Lung (tissue), 12 donors: Measurements from ENCODE around the gene SLC7A8. TPM values are rescaled to one million over a fixed set of nuclear protein-coding genes. Genes with fewer than 3 reads are reported as not detected.
"Not testable (repeated sequence)": the region's sequence is repeated elsewhere in the genome, so short reads cannot be mapped to it uniquely, and the experiment has no call there.

Experiments used
- ATAC-seq: fragments of 200-7000 bp; cut with Tn5 transposase; one replicate; pipeline ENCODE4 v1.9.1; 2020; ENCODE audit warnings: moderate number of reproducible peaks; ENCODE audit not compliant: insufficient read depth, low FRiP score
- DNase-seq, 3 donors: peaks; one replicate each; pipeline ENCODE4 v3.0.0-alpha.2; 2013 to 2017
- H3K27ac ChIP-seq, 2 donors: one replicate each; pipeline ENCODE4 v1.5.1; 2013; ENCODE audit warnings: mild to moderate bottlenecking in 2 of 2, moderate library complexity in 2 of 2, control low read depth in 1 of 2, inconsistent platforms in 1 of 2, low read depth in 1 of 2, low read length in 1 of 2
- H3K27me3 ChIP-seq, 3 donors: one replicate each; pipeline ENCODE4 v1.5.1; 2013; ENCODE audit warnings: low read length in 2 of 3; ENCODE audit not compliant: control insufficient read depth in 3 of 3, insufficient read depth in 3 of 3
- H3K36me3 ChIP-seq, 4 donors: one replicate each; pipeline ENCODE4 v1.5.1; 2013; ENCODE audit warnings: low read length in 4 of 4, mild to moderate bottlenecking in 1 of 4, moderate library complexity in 1 of 4; ENCODE audit not compliant: control insufficient read depth in 4 of 4, insufficient read depth in 4 of 4
- H3K4me1 ChIP-seq, 5 donors: one replicate each; pipeline ENCODE4 v1.5.1; 2013; ENCODE audit warnings: low read length in 5 of 5, mild to moderate bottlenecking in 2 of 5, moderate library complexity in 1 of 5; ENCODE audit not compliant: control insufficient read depth in 5 of 5, insufficient read depth in 5 of 5
- H3K4me3 ChIP-seq: one replicate; pipeline ENCODE4 v1.5.1; 2013; ENCODE audit warnings: mild to moderate bottlenecking, control low read depth, moderate library complexity
- H3K9ac ChIP-seq, 2 donors: one replicate each; pipeline ENCODE4 v1.5.1; 2013; ENCODE audit warnings: low read length in 2 of 2, control low read depth in 1 of 2; ENCODE audit not compliant: insufficient read depth in 1 of 2
- H3K9me3 ChIP-seq, 4 donors: one replicate each; pipeline ENCODE4 v1.5.1; 2013; ENCODE audit warnings: low read length in 3 of 4, mild to moderate bottlenecking in 1 of 4, moderate library complexity in 1 of 4; ENCODE audit not compliant: control insufficient read depth in 4 of 4, insufficient read depth in 3 of 4
- CTCF ChIP-seq: IDR thresholded peaks from 2 replicates; pipeline ENCODE4 v1.5.1; 2012; ENCODE audit warnings: mild to moderate bottlenecking; ENCODE audit errors: control extremely low read depth, extremely low read depth
- WGBS, 2 donors: extraction: QIAGEN DNeasy Blood & Tissue Kit; methylation state at CpG; one replicate each; pipeline ENCODE4 v1.1.7; 2013; 5-methylcytosine and 5-hydroxymethylcytosine counted together
- polyA plus RNA-seq, 2 donors: library from polyadenylated mRNA; stranded (reverse); fragments of 200-250 nt; gene quantifications; one replicate each; pipeline ENCODE4 v1.2.1, GENCODE V29; 2013
- total RNA-seq, 2 donors: library from RNA; depleted of rRNA in 1 of 2; stranded (reverse); fragments of >200 nt in 1 of 2; gene quantifications; one replicate each; pipeline ENCODE4 v1.2.1, GENCODE V29; 2014 to 2021
- donor health status: control.
- donor health status: control.
- donor health status: Bipolar disorder and iron deficiency.
- donor health status: healthy.
- donor health status: DM: yes; HTN: yes; CAD: no.

The SLC7A8 gene
- total and polyA plus RNA-seq, 4 donors, result 28.1 to 74.0 (median 41.9) TPM

DNA sequence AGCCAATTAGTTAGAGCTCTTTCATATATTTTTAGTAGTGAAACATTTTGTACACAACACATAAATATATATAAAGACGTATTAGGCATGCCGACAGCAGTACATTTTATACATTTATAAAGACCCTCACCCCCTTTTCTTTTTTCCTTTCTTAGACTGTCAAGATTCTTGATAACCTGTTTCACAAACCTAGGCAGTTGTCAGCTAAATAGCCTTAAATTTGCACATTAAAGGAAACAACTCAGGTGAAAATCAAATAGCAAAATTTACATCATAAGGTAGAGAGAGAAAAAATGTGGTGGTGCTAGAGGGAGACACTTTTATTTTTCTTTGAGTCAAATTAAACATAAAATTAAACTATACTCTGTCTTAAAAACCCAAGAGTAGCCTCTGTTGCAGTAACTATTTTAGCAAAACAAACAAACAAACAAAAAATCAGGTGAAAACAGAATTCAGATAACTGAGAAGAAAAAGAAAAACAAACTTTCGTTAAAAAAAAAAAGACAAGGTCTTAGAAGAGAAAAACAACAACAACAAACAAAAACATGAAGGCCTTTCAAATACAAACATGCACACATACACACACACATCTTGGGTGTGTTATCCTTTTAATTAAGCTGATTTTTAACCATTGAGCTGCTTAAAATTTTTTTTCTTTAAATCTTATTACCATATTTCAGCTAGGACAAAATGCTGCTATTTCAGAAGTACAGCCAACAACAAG is 23.1 kb upstream of the SLC7A8 start:
- 78 to 95% methylated on average over 3 of the region's 3 CpGs for WGBS, 2 donors
- ATAC-seq (no peak), DNase-seq (no peak)
- no peak overlapping the region for H3K4me3 ChIP-seq
- no peak overlapping the region for H3K9ac ChIP-seq
- no peaks in the 10 kb centered on the region for H3K9me3 ChIP-seq
- no peaks in the 10 kb centered on the region for H3K36me3 ChIP-seq
- no peak overlapping the region for H3K27ac ChIP-seq
- no peak for TF ChIP-seq CTCF
- no peaks in the 10 kb centered on the region for H3K27me3 ChIP-seq
- no peaks in the 10 kb centered on the region for H3K4me1 ChIP-seq

GRCh38 chr14:23202001-23202400 is 18.5 kb upstream of the SLC7A8 start:
- no peaks in the 10 kb centered on the region for H3K27me3 ChIP-seq
- no peak overlapping the region for H3K4me3 ChIP-seq
- no peaks in the 10 kb centered on the region for H3K4me1 ChIP-seq
- ATAC-seq (no peak), DNase-seq (no peak)
- no peaks in the 10 kb centered on the region for H3K36me3 ChIP-seq
- no peak for TF ChIP-seq CTCF
- no peak overlapping the region for H3K9ac ChIP-seq
- no peaks in the 10 kb centered on the region for H3K9me3 ChIP-seq
- WGBS, 2 donors, result 91 to 95% methylated on average over 7 of the region's 7 CpGs
- H3K27ac ChIP-seq, result no peak overlapping the region

GRCh38 chr14:23199141-23199540 is 15.7 kb upstream of the SLC7A8 start:
- 78 to 83% methylated on average over 1 of the region's 1 CpG for WGBS, 2 donors

DNA sequence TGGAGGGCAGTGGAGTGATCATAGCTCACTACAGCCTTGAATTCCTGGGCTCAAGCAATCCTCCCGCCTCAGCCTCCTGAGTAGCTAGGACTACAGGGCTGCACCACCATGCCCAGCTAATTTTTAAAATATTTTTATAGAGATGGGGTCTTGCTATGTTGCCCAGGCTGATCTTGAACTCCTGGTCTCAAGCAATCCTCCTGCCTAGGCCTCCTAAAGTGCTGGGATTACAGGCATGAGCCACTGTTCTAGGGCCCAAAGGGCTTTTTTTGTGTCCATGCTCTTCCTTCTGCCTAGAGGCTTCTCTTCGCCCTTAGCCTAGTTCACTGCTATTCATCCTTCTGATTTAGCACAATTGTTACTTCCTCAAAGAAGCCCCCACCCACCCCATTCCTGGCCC is 13.0 kb upstream of the SLC7A8 start:
- H3K9ac ChIP-seq, H3K36me3 ChIP-seq, H3K27ac ChIP-seq, H3K4me1 ChIP-seq, ATAC-seq, DNase-seq, H3K9me3 ChIP-seq, H3K4me3 ChIP-seq, H3K27me3 ChIP-seq: not testable (repeated sequence)
- 82 to 88% methylated on average over 2 of the region's 2 CpGs for WGBS, 2 donors

More at GRCh38 chr14:23199141-23199540, 15.7 kb upstream of the SLC7A8 start:
- not testable (repeated sequence) for H3K9me3 ChIP-seq, H3K4me1 ChIP-seq, DNase-seq, H3K36me3 ChIP-seq, H3K27ac ChIP-seq, H3K4me3 ChIP-seq, H3K27me3 ChIP-seq, ATAC-seq, H3K9ac ChIP-seq
